K562 (cell line): Measurements from ENCODE around the gene DIP2B. TPM values are rescaled to one million over a fixed set of nuclear protein-coding genes. Genes with fewer than 3 reads are reported as not detected.
A peak's percentile ranks its signal among the peaks of the same experiment; 100 is the strongest.

Experiments
- ARID1B ChIP-seq: fragments of 450-650 bp; IDR thresholded peaks from 2 replicates; pipeline ENCODE4 v1.6.1; 2016; ENCODE audit warnings: antibody characterized with exemption, mild to moderate bottlenecking, inconsistent platforms
- DPF2 ChIP-seq: fragments of 450-650 bp; IDR thresholded peaks from 2 replicates; pipeline ENCODE4 v1.6.1; 2016
- EP400 ChIP-seq: fragments of 450-650 bp; IDR thresholded peaks from 2 replicates; pipeline ENCODE4 v1.6.1; 2017; ENCODE audit warnings: antibody characterized with exemption, mild to moderate bottlenecking, moderate library complexity
- JUND ChIP-seq, 2 experiments: IDR thresholded peaks; 2 replicates in 1 of 2; 3 replicates in 1 of 2; pipeline ENCODE4 v1.6.1; 2011; ENCODE audit warnings: borderline replicate concordance in 2 of 2, low read depth in 2 of 2, low read length in 2 of 2, improper control_type of control experiment in 1 of 2, missing biosample characterization in 1 of 2, missing genetic modification characterization in 1 of 2, missing genetic modification reagents in 1 of 2
- L3MBTL2 ChIP-seq: fragments of 450-650 bp; IDR thresholded peaks from 2 replicates; pipeline ENCODE4 v1.6.1; 2016; ENCODE audit warnings: mild to moderate bottlenecking, moderate library complexity
- MAFK ChIP-seq: IDR thresholded peaks from 2 replicates; pipeline ENCODE4 v1.6.1; 2011; ENCODE audit warnings: low read length, improper control_type of control experiment
- MCM3 ChIP-seq: fragments of 450-650 bp; IDR thresholded peaks from 2 replicates; pipeline ENCODE4 v1.6.1; 2016
- MECOM ChIP-seq: fragments of 250-450 bp; sonication (Bioruptor Pico); IDR thresholded peaks from 2 replicates; pipeline ENCODE4 v1.8.0; 2022; ENCODE audit warnings: inconsistent platforms
- MXI1 ChIP-seq: IDR thresholded peaks from 2 replicates; pipeline ENCODE4 v1.6.1; 2011; ENCODE audit warnings: low read depth, mild to moderate bottlenecking, improper control_type of control experiment, low read length
- NFE2 ChIP-seq: IDR thresholded peaks from 2 replicates; pipeline ENCODE4 v1.6.1; 2014; ENCODE audit warnings: antibody characterized with exemption, low read depth
- NFIC ChIP-seq: fragments of 450-650 bp; IDR thresholded peaks from 2 replicates; pipeline ENCODE4 v1.6.1; 2017; ENCODE audit warnings: mild to moderate bottlenecking, inconsistent platforms
- OTX1 ChIP-seq: fragments of 450-650 bp; formaldehyde crosslinking; IDR thresholded peaks from 2 replicates; pipeline ENCODE4 v1.4.0; 2022; ENCODE audit warnings: mild to moderate bottlenecking
- SMARCE1 ChIP-seq: fragments of 450-650 bp; IDR thresholded peaks from 2 replicates; pipeline ENCODE4 v1.7.1; 2016; ENCODE audit warnings: mild to moderate bottlenecking
- TCF7 ChIP-seq: sonication (generic); IDR thresholded peaks from 2 replicates; pipeline ENCODE4 v1.6.1; 2016; ENCODE audit warnings: antibody characterized with exemption, borderline replicate concordance
- THRA ChIP-seq: fragments of 450-650 bp; IDR thresholded peaks from 2 replicates; pipeline ENCODE4 v1.6.1; 2017; ENCODE audit warnings: mild to moderate bottlenecking, moderate library complexity
- ZBTB40 ChIP-seq, 2 experiments: fragments of 450-650 bp in 1 of 2; sonication (generic) in 1 of 2; formaldehyde crosslinking in 1 of 2; IDR thresholded peaks; 2 replicates each; pipeline versions ENCODE4 v1.7.1 to v1.9.0; 2016 to 2022; ENCODE audit warnings: inconsistent platforms in 1 of 2, mild to moderate bottlenecking in 1 of 2, missing genetic modification reagents in 1 of 2
- ZKSCAN8 ChIP-seq: fragments of 200-800 bp; sonication (Bioruptor generic); IDR thresholded peaks from 2 replicates; pipeline ENCODE4 v1.6.1; 2016; ENCODE audit warnings: missing genetic modification characterization, missing compliant biosample characterization
- ZNF717 ChIP-seq: fragments of 250-450 bp; sonication (Bioruptor Pico); IDR thresholded peaks from 2 replicates; pipeline ENCODE4 v1.5.0; 2021
- polyA plus RNA-seq, 8 experiments: library from polyadenylated mRNA; depleted of rRNA in 4 of 8; stranded (reverse) in 5 of 8; unstranded in 3 of 8; fragments of >200 nt; fragmentation: Nextera tagmentation in 2 of 8; fragmentation: Illumina TruSeq in 1 of 8; extraction: Ambion mirVana in 2 of 8; extraction: Trizol in 1 of 8; gene quantifications; 2 replicates each; pipeline versions ENCODE4 v1.2.1 to v1.2.3, GENCODE V29; 2011 to 2014; ENCODE audit warnings: inconsistent platforms in 1 of 8, missing spikeins in 1 of 8
- total RNA-seq, 7 experiments: library from RNA; depleted of rRNA in 6 of 7; stranded (reverse); fragments of >200 nt in 6 of 7; fragmentation: Illumina TruSeq in 2 of 7; extraction: Trizol in 2 of 7; gene quantifications; 2 replicates each; pipeline versions ENCODE4 v1.2.1 to v1.2.3, GENCODE V29; 2011 to 2021; ENCODE audit warnings: low replicate concordance in 1 of 7

Gene DIP2B
- total and polyA plus RNA-seq, 9 of the 15 experiments (the other 6 are each of a cell fraction or from before 2014, with no cell fraction given) = 4.6 to 26.1 (median 18.8) TPM

GRCh38 chr12:50615907-50616296 is 111.1 kb downstream of the DIP2B start (continued):
- TF ChIP-seq ZBTB40 (IDR thresholded peaks at IDR 0.05) = no peak
- TF ChIP-seq ZBTB40 (CRISPR knock-in tag; IDR thresholded peaks at IDR 0.05) = no peak
- TF ChIP-seq DPF2 = peak; percentile 34; the same call in 1 of the 2 replicates
- peak; percentile 50; the same call in 1 of the 2 replicates for TF ChIP-seq MECOM (CRISPR knock-in tag)
- TF ChIP-seq MAFK = peak; percentile 88
- no peak for TF ChIP-seq NFIC
- no peak for TF ChIP-seq ZNF717 (CRISPR knock-in tag)
- no peak for TF ChIP-seq MCM3
- 0 out of 2 replicates have a peak, but pooled peaks have one; percentile 23 for TF ChIP-seq THRA
- TF ChIP-seq OTX1 = no peak
- TF ChIP-seq JUND (IDR thresholded peaks at IDR 0.05; ENCODE audit: borderline replicate concordance, low read depth, low read length) = no peak
- peak; percentile 28; the same call in 1 of the 3 replicates for TF ChIP-seq JUND (tag; IDR thresholded peaks at IDR 0.05; ENCODE audit: borderline replicate concordance, low read depth, low read length)
- peak; percentile 53; the same call in 1 of the 2 replicates for TF ChIP-seq ARID1B
- no peak for TF ChIP-seq TCF7
- TF ChIP-seq EP400 = 0 out of 2 replicates have a peak, but pooled peaks have one; percentile 8
- 0 out of 2 replicates have a peak, but pooled peaks have one; percentile 22 for TF ChIP-seq SMARCE1
- peak; percentile 97 for TF ChIP-seq NFE2
- no peak for TF ChIP-seq ZKSCAN8 (CRISPR knock-in tag)
- no peak for TF ChIP-seq L3MBTL2
- no peak for TF ChIP-seq MXI1
